22Rv1 (cell line): ENCODE data around the gene OR8K5.

Experiments used
- ZFX ChIP-seq: fragments of 450-650 bp; IDR thresholded peaks from 2 replicates; pipeline ENCODE4 v1.6.1; 2017; ENCODE audit warnings: antibody characterized with exemption, borderline replicate concordance
- TF ChIP-seq, protein P1 (sequence below): fragments of 450-650 bp; IDR thresholded peaks from 2 replicates; pipeline ENCODE4 v1.5.1; 2017; ENCODE audit warnings: mild to moderate bottlenecking

DNA sequence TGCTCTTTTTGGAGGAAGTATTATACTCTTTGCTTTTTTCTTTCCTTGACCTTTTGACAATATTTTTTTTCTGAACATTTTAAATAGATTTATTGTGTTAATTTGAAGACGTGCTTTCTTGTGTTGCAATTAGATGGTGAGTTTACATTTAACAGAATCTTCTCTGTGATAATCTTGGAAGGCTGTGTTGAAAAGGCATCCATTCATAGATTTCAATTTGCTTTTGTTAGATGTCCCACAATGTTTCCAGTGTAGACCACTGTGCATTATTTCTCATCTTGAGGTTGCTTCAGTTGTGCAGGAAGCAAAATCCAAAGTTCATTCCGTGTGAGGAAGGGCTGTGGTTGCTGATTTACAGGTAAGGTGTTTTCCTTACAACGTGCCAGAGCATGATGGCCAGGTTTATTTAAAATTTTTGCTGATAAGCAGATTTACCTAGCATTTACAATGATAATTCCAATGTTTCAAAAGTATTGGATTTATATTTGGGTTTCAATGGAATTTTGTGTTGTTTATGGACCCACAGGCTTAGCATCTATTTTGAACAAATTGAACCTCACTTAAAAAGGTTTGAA is 12.2 kb upstream of the OR8K5 start:
- TF ChIP-seq, protein P1, sequence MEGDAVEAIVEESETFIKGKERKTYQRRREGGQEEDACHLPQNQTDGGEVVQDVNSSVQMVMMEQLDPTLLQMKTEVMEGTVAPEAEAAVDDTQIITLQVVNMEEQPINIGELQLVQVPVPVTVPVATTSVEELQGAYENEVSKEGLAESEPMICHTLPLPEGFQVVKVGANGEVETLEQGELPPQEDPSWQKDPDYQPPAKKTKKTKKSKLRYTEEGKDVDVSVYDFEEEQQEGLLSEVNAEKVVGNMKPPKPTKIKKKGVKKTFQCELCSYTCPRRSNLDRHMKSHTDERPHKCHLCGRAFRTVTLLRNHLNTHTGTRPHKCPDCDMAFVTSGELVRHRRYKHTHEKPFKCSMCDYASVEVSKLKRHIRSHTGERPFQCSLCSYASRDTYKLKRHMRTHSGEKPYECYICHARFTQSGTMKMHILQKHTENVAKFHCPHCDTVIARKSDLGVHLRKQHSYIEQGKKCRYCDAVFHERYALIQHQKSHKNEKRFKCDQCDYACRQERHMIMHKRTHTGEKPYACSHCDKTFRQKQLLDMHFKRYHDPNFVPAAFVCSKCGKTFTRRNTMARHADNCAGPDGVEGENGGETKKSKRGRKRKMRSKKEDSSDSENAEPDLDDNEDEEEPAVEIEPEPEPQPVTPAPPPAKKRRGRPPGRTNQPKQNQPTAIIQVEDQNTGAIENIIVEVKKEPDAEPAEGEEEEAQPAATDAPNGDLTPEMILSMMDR, result no peak
- no peak for TF ChIP-seq ZFX
